Panc1 (cell line): ENCODE measurements around the gene TEN1. TPM values are rescaled to one million over a fixed set of nuclear protein-coding genes. Genes with fewer than 3 reads are reported as not detected.

Experiments used
- ATAC-seq: fragments of 200-7000 bp; cut with Tn5 transposase; 2 replicates; pipeline ENCODE4 v1.9.1; 2020; ENCODE audit warnings: mild to moderate bottlenecking, moderate library complexity
- BruUV-seq: library from RNA; stranded (reverse); fragments of 400-500 nt; replicated peaks from 2 replicates; lab custom pipeline; 2021; lab: Mats Ljungman, UMichigan
- CTCF ChIA-PET: fragments of 300-600 bp; sonication (Branson Sonifier 250); formaldehyde crosslinking; loops from one replicate; lab custom pipeline; 2022; ENCODE audit warnings: antibody characterized with exemption; lab: Charles Lee
- POLR2A ChIA-PET: fragments of 300-600 bp; sonication (Branson Sonifier 250); formaldehyde crosslinking; loops from one replicate; lab custom pipeline; 2022; ENCODE audit warnings: antibody characterized with exemption; lab: Charles Lee
- DNase-seq: peaks from one replicate; pipeline ENCODE4 v3.0.0-alpha.2; 2010; ENCODE audit warnings: low read depth, low spot score
- H3K27ac ChIP-seq: 2 replicates; pipeline ENCODE4 v1.5.1; 2011; ENCODE audit warnings: mild to moderate bottlenecking, low read length, inconsistent platforms
- H3K27me3 ChIP-seq: fragments of 200-500 bp; sonication (Bioruptor generic); 2 replicates; pipeline ENCODE4 v1.6.0; 2014; ENCODE audit warnings: low read length, inconsistent platforms; ENCODE audit not compliant: control insufficient read depth, insufficient read depth
- H3K36me3 ChIP-seq: fragments of 200-500 bp; sonication (Bioruptor generic); 2 replicates; pipeline ENCODE4 v1.5.1; 2014; ENCODE audit warnings: inconsistent platforms, mild to moderate bottlenecking, low read length, moderate library complexity; ENCODE audit not compliant: control insufficient read depth, insufficient read depth
- H3K4me1 ChIP-seq: 2 replicates; pipeline ENCODE4 v1.5.1; 2011; ENCODE audit warnings: inconsistent platforms, mild to moderate bottlenecking, low read length, moderate library complexity; ENCODE audit not compliant: control insufficient read depth, insufficient read depth
- H3K4me3 ChIP-seq, 2 experiments: 2 replicates each; pipeline ENCODE4 v1.5.1; 2011 to 2012; ENCODE audit warnings: low read depth in 2 of 2, low read length in 2 of 2, mild to moderate bottlenecking in 2 of 2, inconsistent platforms in 1 of 2, moderate library complexity in 1 of 2
- H3K9me3 ChIP-seq: fragments of 200-500 bp; sonication (Bioruptor generic); 2 replicates; pipeline ENCODE4 v1.5.1; 2014; ENCODE audit warnings: low read depth, mild to moderate bottlenecking, inconsistent platforms, low read length, moderate library complexity; ENCODE audit not compliant: control insufficient read depth, insufficient read depth
- POLR2AphosphoS5 ChIP-seq: IDR thresholded peaks from 2 replicates; pipeline ENCODE4 v1.6.1; 2012; ENCODE audit warnings: mild to moderate bottlenecking, low read depth, low read length, moderate library complexity
- SIN3A ChIP-seq: IDR thresholded peaks from 2 replicates; pipeline ENCODE4 v1.6.1; 2012; ENCODE audit warnings: low read depth, mild to moderate bottlenecking, low read length, moderate library complexity, borderline replicate concordance; ENCODE audit not compliant: insufficient read depth
- TCF7L2 ChIP-seq: IDR thresholded peaks from 2 replicates; pipeline ENCODE4 v1.6.1; 2011; ENCODE audit warnings: mild to moderate bottlenecking, low read depth, low read length, inconsistent platforms
- in situ Hi-C: cut with HindIII; loops from 2 replicates; pipeline ENCODE4 v1.10.0; 2016; ENCODE audit warnings: low sequenced_read_pairs, low pct_unique_long_range_greater_than_20kb
- intact Hi-C: fragments of 100-400 bp; cut with micrococcal nuclease; formaldehyde crosslinking; loops from one replicate; pipeline ENCODE4 v1.10.0; 2022; ENCODE audit not compliant: unreplicated experiment
- total RNA-seq: library from RNA; stranded (reverse); gene quantifications from one replicate; pipeline ENCODE4 v1.2.1, GENCODE V29; 2021; ENCODE audit not compliant: unreplicated experiment
- TF ChIP-seq, protein P1 (sequence below): fragments of 450-650 bp; IDR thresholded peaks from 2 replicates; pipeline ENCODE4 v1.5.1; 2017; ENCODE audit warnings: mild to moderate bottlenecking
- TF ChIP-seq, protein P2 (sequence below), 2 experiments: IDR thresholded peaks; 2 replicates each; pipeline ENCODE4 v1.6.1; 2011 to 2012; ENCODE audit warnings: low read depth in 2 of 2, control low read depth in 1 of 2, low read length in 1 of 2, mild to moderate bottlenecking in 1 of 2, moderate library complexity in 1 of 2; ENCODE audit not compliant: insufficient read depth in 1 of 2

Gene TEN1
- total RNA-seq, 1 experiment from 2014 or later = 41.3 TPM

DNA sequence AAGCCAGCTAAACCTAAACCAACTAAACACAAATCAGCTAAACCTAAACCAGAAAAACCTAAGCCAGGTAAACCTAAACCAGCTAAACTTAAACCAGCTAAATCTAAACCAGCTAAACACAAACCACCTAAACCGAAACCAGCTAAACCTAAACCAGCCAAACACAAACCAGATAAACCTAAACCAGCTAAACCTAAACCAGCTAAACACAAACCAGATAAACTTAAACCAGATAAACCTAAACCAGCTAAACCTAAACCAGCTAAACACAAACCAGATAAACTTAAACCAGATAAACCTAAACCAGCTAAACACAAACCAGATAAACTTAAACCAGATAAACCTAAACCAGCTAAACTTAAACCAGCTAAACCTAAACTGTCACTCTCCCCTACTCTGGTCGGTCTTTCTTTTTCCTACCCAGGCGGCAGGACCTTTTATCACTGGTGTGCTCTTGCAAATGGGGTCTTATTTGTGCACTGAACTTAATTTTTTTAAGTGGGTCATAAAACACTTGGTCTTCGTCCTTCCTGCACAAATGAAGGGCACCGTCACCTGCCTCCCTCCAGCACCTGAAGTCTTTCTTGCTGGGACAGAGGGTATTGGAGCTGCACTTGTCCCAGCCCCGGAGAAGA is 40.9 kb downstream of the TEN1 start:
- Histone ChIP-seq H3K27ac (no peak overlapping the region; the same call in 1 of the 2 replicates), H3K27me3 (no peaks in the 10 kb centered on the region), H3K4me1 (no peaks in the 10 kb centered on the region), H3K4me3 (no peak overlapping the region), H3K36me3 (peaks cover 3% of the 10 kb centered on the region; the same call in 1 of the 2 replicates), H3K9me3 (no peaks in the 10 kb centered on the region)
- ChIA-PET CTCF (no interaction called here), POLR2A (interaction anchor here (0.6 kb wide), 2 partner anchors 16 to 90 kb away, joined by 3 to 6 read pairs; no protein-coding TSS in a partner anchor)
- intact Hi-C loops = no loop called here
- ATAC-seq (no peak), DNase-seq (no peak)
- TF ChIP-seq, protein P1, sequence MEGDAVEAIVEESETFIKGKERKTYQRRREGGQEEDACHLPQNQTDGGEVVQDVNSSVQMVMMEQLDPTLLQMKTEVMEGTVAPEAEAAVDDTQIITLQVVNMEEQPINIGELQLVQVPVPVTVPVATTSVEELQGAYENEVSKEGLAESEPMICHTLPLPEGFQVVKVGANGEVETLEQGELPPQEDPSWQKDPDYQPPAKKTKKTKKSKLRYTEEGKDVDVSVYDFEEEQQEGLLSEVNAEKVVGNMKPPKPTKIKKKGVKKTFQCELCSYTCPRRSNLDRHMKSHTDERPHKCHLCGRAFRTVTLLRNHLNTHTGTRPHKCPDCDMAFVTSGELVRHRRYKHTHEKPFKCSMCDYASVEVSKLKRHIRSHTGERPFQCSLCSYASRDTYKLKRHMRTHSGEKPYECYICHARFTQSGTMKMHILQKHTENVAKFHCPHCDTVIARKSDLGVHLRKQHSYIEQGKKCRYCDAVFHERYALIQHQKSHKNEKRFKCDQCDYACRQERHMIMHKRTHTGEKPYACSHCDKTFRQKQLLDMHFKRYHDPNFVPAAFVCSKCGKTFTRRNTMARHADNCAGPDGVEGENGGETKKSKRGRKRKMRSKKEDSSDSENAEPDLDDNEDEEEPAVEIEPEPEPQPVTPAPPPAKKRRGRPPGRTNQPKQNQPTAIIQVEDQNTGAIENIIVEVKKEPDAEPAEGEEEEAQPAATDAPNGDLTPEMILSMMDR = no peak
- no peak for TF ChIP-seq POLR2AphosphoS5
- TF ChIP-seq, protein P2, sequence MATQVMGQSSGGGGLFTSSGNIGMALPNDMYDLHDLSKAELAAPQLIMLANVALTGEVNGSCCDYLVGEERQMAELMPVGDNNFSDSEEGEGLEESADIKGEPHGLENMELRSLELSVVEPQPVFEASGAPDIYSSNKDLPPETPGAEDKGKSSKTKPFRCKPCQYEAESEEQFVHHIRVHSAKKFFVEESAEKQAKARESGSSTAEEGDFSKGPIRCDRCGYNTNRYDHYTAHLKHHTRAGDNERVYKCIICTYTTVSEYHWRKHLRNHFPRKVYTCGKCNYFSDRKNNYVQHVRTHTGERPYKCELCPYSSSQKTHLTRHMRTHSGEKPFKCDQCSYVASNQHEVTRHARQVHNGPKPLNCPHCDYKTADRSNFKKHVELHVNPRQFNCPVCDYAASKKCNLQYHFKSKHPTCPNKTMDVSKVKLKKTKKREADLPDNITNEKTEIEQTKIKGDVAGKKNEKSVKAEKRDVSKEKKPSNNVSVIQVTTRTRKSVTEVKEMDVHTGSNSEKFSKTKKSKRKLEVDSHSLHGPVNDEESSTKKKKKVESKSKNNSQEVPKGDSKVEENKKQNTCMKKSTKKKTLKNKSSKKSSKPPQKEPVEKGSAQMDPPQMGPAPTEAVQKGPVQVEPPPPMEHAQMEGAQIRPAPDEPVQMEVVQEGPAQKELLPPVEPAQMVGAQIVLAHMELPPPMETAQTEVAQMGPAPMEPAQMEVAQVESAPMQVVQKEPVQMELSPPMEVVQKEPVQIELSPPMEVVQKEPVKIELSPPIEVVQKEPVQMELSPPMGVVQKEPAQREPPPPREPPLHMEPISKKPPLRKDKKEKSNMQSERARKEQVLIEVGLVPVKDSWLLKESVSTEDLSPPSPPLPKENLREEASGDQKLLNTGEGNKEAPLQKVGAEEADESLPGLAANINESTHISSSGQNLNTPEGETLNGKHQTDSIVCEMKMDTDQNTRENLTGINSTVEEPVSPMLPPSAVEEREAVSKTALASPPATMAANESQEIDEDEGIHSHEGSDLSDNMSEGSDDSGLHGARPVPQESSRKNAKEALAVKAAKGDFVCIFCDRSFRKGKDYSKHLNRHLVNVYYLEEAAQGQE (IDR thresholded peaks at IDR 0.05; ENCODE audit: insufficient read depth in 1 of 2, low read depth in 2 of 2, low read length in 1 of 2) = no peak
- TF ChIP-seq SIN3A = no peak
- no peak for TF ChIP-seq TCF7L2
- BruUV-seq = no TSS peak
- in situ Hi-C loops = no loop called here

DNA sequence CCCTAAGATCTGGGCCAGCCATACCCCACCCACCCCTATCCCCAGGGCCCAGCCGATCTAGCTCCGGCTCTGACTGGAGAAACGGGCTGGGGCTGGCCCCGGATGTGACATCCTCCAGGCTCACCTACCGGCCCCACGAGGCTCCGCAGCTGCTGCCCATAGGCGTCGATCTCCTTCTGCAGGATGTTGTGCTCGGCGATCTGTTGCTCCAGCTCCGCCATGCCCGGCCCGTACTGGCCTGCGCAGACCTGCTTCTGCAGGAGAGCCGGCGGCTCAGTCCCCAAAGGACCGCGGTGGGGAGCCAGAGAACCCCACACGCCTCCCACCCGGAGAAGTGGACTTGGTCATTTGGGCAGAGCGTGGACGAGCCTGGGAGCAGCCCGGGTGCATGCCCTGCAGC is 43.2 kb downstream of the TEN1 start:
- no peaks in the 10 kb centered on the region for H3K9me3 ChIP-seq
- no TSS peak for BruUV-seq
- ChIA-PET POLR2A (no interaction called here), CTCF (no interaction called here)
- TF ChIP-seq, protein P1 = no peak
- TF ChIP-seq, protein P2 (IDR thresholded peaks at IDR 0.05; ENCODE audit: insufficient read depth in 1 of 2, low read depth in 2 of 2, low read length in 1 of 2) = no peak
- TF ChIP-seq SIN3A (no peak), POLR2AphosphoS5 (no peak), TCF7L2 (no peak)
- DNase-seq (no peak), ATAC-seq (no peak)
- H3K36me3 ChIP-seq = peaks cover 3% of the 10 kb centered on the region
- H3K27me3 ChIP-seq = no peaks in the 10 kb centered on the region
- no peak overlapping the region for H3K4me3 ChIP-seq
- in situ Hi-C loops (no loop called here), intact Hi-C loops (no loop called here)
- H3K27ac ChIP-seq = no peak overlapping the region
- peaks cover under 1% of the 10 kb centered on the region; the same call in 1 of the 2 replicates for H3K4me1 ChIP-seq
